Effector memory CD4-positive, alpha-beta T cell (primary cell): ENCODE data around the gene SMURF2.
"Not testable (repeated sequence)": the region's sequence is repeated elsewhere in the genome, so short reads cannot be mapped to it uniquely, and the experiment has no call there.

Experiments used
- DNase-seq, 3 donors: peaks; one replicate each; pipeline ENCODE4 v3.0.0-alpha.2; 2020
- H3K27ac ChIP-seq: 2 replicates; pipeline ENCODE4 v1.7.0; 2013; ENCODE audit warnings: mild to moderate bottlenecking, low read length, moderate library complexity; ENCODE audit not compliant: insufficient read depth, poor library complexity, severe bottlenecking
- H3K27me3 ChIP-seq: replicated peaks from 2 replicates; pipeline ENCODE4 v1.7.0; 2013; ENCODE audit warnings: mild to moderate bottlenecking, low read length; ENCODE audit not compliant: insufficient read depth, control insufficient read depth, poor library complexity, severe bottlenecking
- H3K36me3 ChIP-seq: 2 replicates; pipeline ENCODE4 v1.7.0; 2013; ENCODE audit warnings: mild to moderate bottlenecking, low read length, moderate library complexity; ENCODE audit not compliant: control insufficient read depth, insufficient read depth
- H3K4me1 ChIP-seq: 2 replicates; pipeline ENCODE4 v1.7.0; 2013; ENCODE audit warnings: low read length, mild to moderate bottlenecking; ENCODE audit not compliant: control insufficient read depth, insufficient read depth, poor library complexity, severe bottlenecking
- H3K4me3 ChIP-seq: 2 replicates; pipeline ENCODE4 v1.7.0; 2013; ENCODE audit warnings: low read length, low read depth, mild to moderate bottlenecking; ENCODE audit not compliant: insufficient read depth, poor library complexity, severe bottlenecking
- H3K9me3 ChIP-seq: 2 replicates; pipeline ENCODE4 v1.7.0; 2013; ENCODE audit warnings: mild to moderate bottlenecking, low read length, moderate library complexity; ENCODE audit not compliant: control insufficient read depth

SMURF2 gene

DNA sequence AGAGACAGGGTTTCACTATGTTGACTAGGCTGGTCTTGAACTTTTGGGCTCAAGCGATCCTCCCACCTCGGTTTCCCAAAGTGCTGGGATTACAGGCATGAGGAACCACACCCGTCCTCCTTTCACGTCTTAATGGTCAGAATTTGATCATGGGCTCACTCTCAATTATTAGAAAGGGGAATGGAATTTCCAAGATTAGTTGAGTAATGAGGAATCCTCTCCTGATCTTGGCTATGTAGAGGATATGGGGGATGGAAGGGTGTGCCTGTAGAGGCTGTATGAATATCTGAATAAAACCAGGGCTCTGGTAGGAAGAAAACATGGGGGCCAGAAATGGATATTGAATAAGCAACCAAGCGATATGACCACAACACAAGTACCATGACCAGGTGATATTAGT is 25.9 kb upstream of the SMURF2 start:
- no peak overlapping the region for H3K4me3 ChIP-seq
- H3K27ac ChIP-seq = no peak overlapping the region
- H3K4me1 ChIP-seq = no peaks in the 10 kb centered on the region
- H3K9me3 ChIP-seq = no peaks in the 10 kb centered on the region
- no peak for DNase-seq
- H3K36me3 ChIP-seq = no peaks in the 10 kb centered on the region
- no peaks in the 10 kb centered on the region for H3K27me3 ChIP-seq

DNA sequence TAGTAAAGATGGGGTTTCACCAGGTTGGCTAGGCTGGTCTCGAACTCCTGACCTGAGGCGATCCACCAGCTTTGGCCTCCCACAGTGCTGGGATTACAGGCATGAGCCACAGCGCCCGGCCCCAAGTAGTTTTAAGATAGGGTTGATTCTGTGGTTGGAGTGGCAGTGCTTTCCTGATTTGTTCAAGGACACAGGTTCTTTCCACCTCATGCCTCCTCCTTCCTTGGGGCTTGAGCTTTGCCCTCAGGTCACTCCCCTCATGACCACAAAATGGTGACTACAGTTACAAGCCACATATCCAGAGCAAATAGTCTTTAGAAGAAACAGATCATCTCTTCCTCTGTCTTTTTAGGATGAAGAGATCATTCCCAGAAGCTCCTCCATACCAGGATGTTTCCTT is 25.3 kb upstream of the SMURF2 start:
- no peak for DNase-seq
- no peaks in the 10 kb centered on the region for H3K9me3 ChIP-seq
- H3K4me1 ChIP-seq = no peaks in the 10 kb centered on the region
- no peaks in the 10 kb centered on the region for H3K27me3 ChIP-seq
- H3K27ac ChIP-seq = no peak overlapping the region
- H3K36me3 ChIP-seq = no peaks in the 10 kb centered on the region
- no peak overlapping the region for H3K4me3 ChIP-seq

GRCh38 chr17:64686705-64687104 is 24.6 kb upstream of the SMURF2 start:
- no peaks in the 10 kb centered on the region for H3K9me3 ChIP-seq
- no peaks in the 10 kb centered on the region for H3K27me3 ChIP-seq
- H3K4me3 ChIP-seq = no peak overlapping the region
- H3K4me1 ChIP-seq = no peaks in the 10 kb centered on the region
- H3K27ac ChIP-seq = no peak overlapping the region
- no peaks in the 10 kb centered on the region for H3K36me3 ChIP-seq
- DNase-seq = no peak

- H3K4me3 ChIP-seq = no peak overlapping the region
- H3K36me3 ChIP-seq = no peaks in the 10 kb centered on the region
- no peak overlapping the region for H3K27ac ChIP-seq
- no peak for DNase-seq
- no peaks in the 10 kb centered on the region for H3K27me3 ChIP-seq
- no peaks in the 10 kb centered on the region for H3K9me3 ChIP-seq
- H3K4me1 ChIP-seq = no peaks in the 10 kb centered on the region
Observed at GRCh38 chr17:64685705-64686104, 23.6 kb upstream of the SMURF2 start.

GRCh38 chr17:64683796-64684195 is 21.7 kb upstream of the SMURF2 start:
- Histone ChIP-seq H3K27ac (no peak overlapping the region), H3K4me1 (no peaks in the 10 kb centered on the region), H3K27me3 (no peaks in the 10 kb centered on the region), H3K9me3 (no peaks in the 10 kb centered on the region), H3K4me3 (no peak overlapping the region), H3K36me3 (no peaks in the 10 kb centered on the region)
- no peak for DNase-seq

- no peak overlapping the region for H3K27ac ChIP-seq
Observed at GRCh38 chr17:64682261-64683181, 20.4 kb upstream of the SMURF2 start.

GRCh38 chr17:64679710-64680216 is 17.7 kb upstream of the SMURF2 start:
- DNase-seq = no peak
- no peaks in the 10 kb centered on the region for H3K9me3 ChIP-seq
- no peaks in the 10 kb centered on the region for H3K27me3 ChIP-seq
- no peaks in the 10 kb centered on the region for H3K4me1 ChIP-seq
- H3K4me3 ChIP-seq = no peak overlapping the region
- H3K27ac ChIP-seq = no peak overlapping the region
- no peaks in the 10 kb centered on the region for H3K36me3 ChIP-seq

More at GRCh38 chr17:64682261-64683181, 20.4 kb upstream of the SMURF2 start:
- H3K27me3 ChIP-seq = no peaks in the 10 kb centered on the region
- H3K9me3 ChIP-seq = no peaks in the 10 kb centered on the region
- H3K4me1 ChIP-seq = no peaks in the 10 kb centered on the region
- H3K36me3 ChIP-seq = no peaks in the 10 kb centered on the region
- DNase-seq = no peak
- H3K4me3 ChIP-seq = no peak overlapping the region

DNA sequence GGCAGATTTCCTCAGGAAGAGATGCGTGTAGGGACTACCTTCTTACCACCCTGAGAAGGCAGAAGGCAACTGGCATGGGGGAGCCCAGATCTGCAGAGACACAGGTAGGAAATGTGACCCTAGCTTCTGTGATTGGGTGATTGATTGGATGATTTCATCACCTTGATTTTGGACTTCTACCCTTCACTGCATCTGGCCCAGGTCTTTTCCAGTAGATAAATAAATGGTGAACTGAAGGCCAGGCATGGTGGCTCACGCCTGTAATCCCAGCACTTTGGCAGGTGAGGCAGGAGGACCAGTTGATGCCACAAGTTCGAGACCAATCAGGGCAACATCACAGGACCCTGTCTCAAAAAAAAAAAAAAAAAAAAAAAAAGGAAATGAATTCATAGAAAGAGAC is 14.7 kb upstream of the SMURF2 start:
- no peak overlapping the region for H3K27ac ChIP-seq
- H3K27me3 ChIP-seq = no peaks in the 10 kb centered on the region
- H3K9me3 ChIP-seq = no peaks in the 10 kb centered on the region
- no peaks in the 10 kb centered on the region for H3K4me1 ChIP-seq
- no peaks in the 10 kb centered on the region for H3K36me3 ChIP-seq
- DNase-seq = no peak
- no peak overlapping the region for H3K4me3 ChIP-seq

- not testable (repeated sequence) for H3K4me3 ChIP-seq, H3K36me3 ChIP-seq, H3K27me3 ChIP-seq, H3K27ac ChIP-seq, H3K9me3 ChIP-seq, DNase-seq, H3K4me1 ChIP-seq
Observed at GRCh38 chr17:64670843-64671590, 8.9 kb upstream of the SMURF2 start.
